Caco-2 (cell line): ENCODE data around the gene C1QTNF12. TPM values are rescaled to one million over a fixed set of nuclear protein-coding genes. Genes with fewer than 3 reads are reported as not detected.

Source experiments
- BruUV-seq: library from RNA; stranded (reverse); fragments of 400-500 nt; replicated peaks from 2 replicates; lab custom pipeline; 2021; lab: Mats Ljungman, UMichigan
- CTCF ChIA-PET: fragments of 300-600 bp; sonication (Branson Sonifier 250); formaldehyde crosslinking; loops from one replicate; lab custom pipeline; 2022; ENCODE audit warnings: antibody characterized with exemption; lab: Charles Lee
- POLR2A ChIA-PET: fragments of 300-600 bp; sonication (Branson Sonifier 250); formaldehyde crosslinking; loops from one replicate; lab custom pipeline; 2022; ENCODE audit warnings: antibody characterized with exemption; lab: Charles Lee
- DNase-seq, 2 experiments: peaks; one replicate each; pipeline versions ENCODE4 v3.0.0 to v3.0.0-alpha.2; 2020 to 2022
- H3K27me3 ChIP-seq: replicated peaks from 2 replicates; pipeline ENCODE4 v1.6.0; 2011; ENCODE audit warnings: low read length; ENCODE audit not compliant: control insufficient read depth, insufficient read depth
- H3K36me3 ChIP-seq: 2 replicates; pipeline ENCODE4 v1.5.1; 2011; ENCODE audit warnings: low read length; ENCODE audit not compliant: control insufficient read depth, insufficient read depth
- H3K4me1 ChIP-seq: fragments of 250-450 bp; sonication (Bioruptor Pico); 2 replicates; pipeline ENCODE4 v1.5.1; 2020; ENCODE audit warnings: mild to moderate bottlenecking
- H3K4me3 ChIP-seq: 2 replicates; pipeline ENCODE4 v1.5.1; 2011; ENCODE audit warnings: low read depth, mild to moderate bottlenecking, control low read depth, low read length
- H3K9me3 ChIP-seq: fragments of 250-450 bp; sonication (Bioruptor Pico); 2 replicates; pipeline ENCODE4 v1.5.1; 2020; ENCODE audit warnings: mild to moderate bottlenecking, moderate library complexity
- H3K27ac Mint-ChIP-seq: one replicate; pipeline ENCODE4 v1.8.0; 2022; ENCODE audit warnings: mixed read lengths; ENCODE audit not compliant: unreplicated experiment
- H3K27me3 Mint-ChIP-seq: one replicate; pipeline ENCODE4 v1.8.0; 2022; ENCODE audit warnings: mixed read lengths; ENCODE audit not compliant: insufficient read depth, unreplicated experiment
- H3K36me3 Mint-ChIP-seq: one replicate; pipeline ENCODE4 v1.8.0; 2022; ENCODE audit warnings: mild to moderate bottlenecking, mixed read lengths; ENCODE audit not compliant: insufficient read depth, unreplicated experiment
- H3K4me1 Mint-ChIP-seq: one replicate; pipeline ENCODE4 v1.8.0; 2022; ENCODE audit warnings: low read depth, mixed read lengths; ENCODE audit not compliant: unreplicated experiment
- H3K4me3 Mint-ChIP-seq: one replicate; pipeline ENCODE4 v1.8.0; 2022; ENCODE audit warnings: mild to moderate bottlenecking, moderate library complexity, mixed read lengths; ENCODE audit not compliant: unreplicated experiment
- H3K9me3 Mint-ChIP-seq: one replicate; pipeline ENCODE4 v1.8.0; 2022; ENCODE audit warnings: mixed read lengths; ENCODE audit not compliant: unreplicated experiment
- intact Hi-C: fragments of 100-400 bp; cut with micrococcal nuclease; formaldehyde crosslinking; loops from one replicate; pipeline ENCODE4 v1.10.0; 2022; ENCODE audit not compliant: unreplicated experiment
- total RNA-seq: library from RNA; stranded (reverse); gene quantifications from 2 replicates; pipeline ENCODE4 v1.2.3, GENCODE V29; 2022
- TF ChIP-seq, protein P1 (sequence below), 2 experiments: fragments of 200-600 bp in 1 of 2; IDR thresholded peaks; 1 replicate in 1 of 2; 2 replicates in 1 of 2; pipeline versions ENCODE4 v1.5.1 to v1.8.0; 2011 to 2022; ENCODE audit warnings: antibody characterized with exemption in 1 of 2, control low read depth in 1 of 2, inconsistent platforms in 1 of 2, low read depth in 1 of 2, low read length in 1 of 2, mild to moderate bottlenecking in 1 of 2, moderate library complexity in 1 of 2; ENCODE audit not compliant: insufficient read depth in 1 of 2, severe bottlenecking in 1 of 2, unreplicated experiment in 1 of 2

The C1QTNF12 gene
- total RNA-seq, 1 experiment from 2014 or later: 3.7 TPM

DNA sequence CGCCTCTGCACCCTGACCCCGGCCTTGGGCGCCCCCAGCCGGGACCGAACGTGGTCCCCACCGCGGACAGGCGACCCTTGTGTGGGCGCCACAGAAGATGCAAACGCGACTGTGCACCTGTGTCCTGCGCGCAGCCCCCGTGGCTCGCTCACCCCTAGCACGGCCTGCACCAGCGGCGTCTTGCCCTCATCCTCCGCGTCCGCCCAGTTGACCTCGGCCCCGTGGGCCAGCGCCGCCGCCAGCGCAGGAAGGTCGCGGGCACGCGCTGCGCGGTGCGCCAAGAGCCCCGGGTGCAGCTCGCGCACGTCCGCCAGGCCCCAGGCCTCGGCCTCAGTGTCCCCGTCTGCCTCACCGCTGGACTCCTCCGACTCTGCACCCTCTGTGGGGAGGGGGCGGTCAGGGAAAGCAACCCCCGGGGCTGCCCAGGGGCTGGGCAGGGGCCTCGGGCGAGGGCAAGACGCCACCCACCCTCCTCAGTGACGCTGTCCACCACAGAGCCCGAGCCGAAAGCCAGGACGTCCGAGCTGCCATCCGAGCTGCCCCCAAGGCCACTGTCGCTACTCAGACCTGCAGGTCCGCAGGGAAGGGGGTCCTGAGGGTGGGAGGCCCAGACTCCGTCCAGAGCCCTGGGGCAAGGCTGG lies 47.8 kb upstream of the C1QTNF12 start:
- Histone ChIP-seq H3K36me3 (no peaks in the 10 kb centered on the region), H3K4me3 (no peak overlapping the region), H3K27me3 (no peaks in the 10 kb centered on the region), H3K9me3 (no peaks in the 10 kb centered on the region), H3K4me1 (no peaks in the 10 kb centered on the region; the same call in 1 of the 2 replicates)
- no peak for DNase-seq
- ChIA-PET CTCF (no interaction called here), POLR2A (no interaction called here)
- no peak overlapping the region for H3K27ac Mint-ChIP-seq
- peaks cover 3% of the 10 kb centered on the region for H3K27me3 Mint-ChIP-seq
- no peaks in the 10 kb centered on the region for H3K4me1 Mint-ChIP-seq
- no TSS peak for BruUV-seq
- H3K9me3 Mint-ChIP-seq: peaks cover 8% of the 10 kb centered on the region
- no peak overlapping the region for H3K4me3 Mint-ChIP-seq
- H3K36me3 Mint-ChIP-seq: peaks cover 19% of the 10 kb centered on the region
- TF ChIP-seq, protein P1, sequence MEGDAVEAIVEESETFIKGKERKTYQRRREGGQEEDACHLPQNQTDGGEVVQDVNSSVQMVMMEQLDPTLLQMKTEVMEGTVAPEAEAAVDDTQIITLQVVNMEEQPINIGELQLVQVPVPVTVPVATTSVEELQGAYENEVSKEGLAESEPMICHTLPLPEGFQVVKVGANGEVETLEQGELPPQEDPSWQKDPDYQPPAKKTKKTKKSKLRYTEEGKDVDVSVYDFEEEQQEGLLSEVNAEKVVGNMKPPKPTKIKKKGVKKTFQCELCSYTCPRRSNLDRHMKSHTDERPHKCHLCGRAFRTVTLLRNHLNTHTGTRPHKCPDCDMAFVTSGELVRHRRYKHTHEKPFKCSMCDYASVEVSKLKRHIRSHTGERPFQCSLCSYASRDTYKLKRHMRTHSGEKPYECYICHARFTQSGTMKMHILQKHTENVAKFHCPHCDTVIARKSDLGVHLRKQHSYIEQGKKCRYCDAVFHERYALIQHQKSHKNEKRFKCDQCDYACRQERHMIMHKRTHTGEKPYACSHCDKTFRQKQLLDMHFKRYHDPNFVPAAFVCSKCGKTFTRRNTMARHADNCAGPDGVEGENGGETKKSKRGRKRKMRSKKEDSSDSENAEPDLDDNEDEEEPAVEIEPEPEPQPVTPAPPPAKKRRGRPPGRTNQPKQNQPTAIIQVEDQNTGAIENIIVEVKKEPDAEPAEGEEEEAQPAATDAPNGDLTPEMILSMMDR (IDR thresholded peaks at IDR 0.05; ENCODE audit: insufficient read depth in 1 of 2, low read depth in 1 of 2, low read length in 1 of 2, severe bottlenecking in 1 of 2, unreplicated experiment in 1 of 2): no peak
- intact Hi-C loops: no loop called here

DNA sequence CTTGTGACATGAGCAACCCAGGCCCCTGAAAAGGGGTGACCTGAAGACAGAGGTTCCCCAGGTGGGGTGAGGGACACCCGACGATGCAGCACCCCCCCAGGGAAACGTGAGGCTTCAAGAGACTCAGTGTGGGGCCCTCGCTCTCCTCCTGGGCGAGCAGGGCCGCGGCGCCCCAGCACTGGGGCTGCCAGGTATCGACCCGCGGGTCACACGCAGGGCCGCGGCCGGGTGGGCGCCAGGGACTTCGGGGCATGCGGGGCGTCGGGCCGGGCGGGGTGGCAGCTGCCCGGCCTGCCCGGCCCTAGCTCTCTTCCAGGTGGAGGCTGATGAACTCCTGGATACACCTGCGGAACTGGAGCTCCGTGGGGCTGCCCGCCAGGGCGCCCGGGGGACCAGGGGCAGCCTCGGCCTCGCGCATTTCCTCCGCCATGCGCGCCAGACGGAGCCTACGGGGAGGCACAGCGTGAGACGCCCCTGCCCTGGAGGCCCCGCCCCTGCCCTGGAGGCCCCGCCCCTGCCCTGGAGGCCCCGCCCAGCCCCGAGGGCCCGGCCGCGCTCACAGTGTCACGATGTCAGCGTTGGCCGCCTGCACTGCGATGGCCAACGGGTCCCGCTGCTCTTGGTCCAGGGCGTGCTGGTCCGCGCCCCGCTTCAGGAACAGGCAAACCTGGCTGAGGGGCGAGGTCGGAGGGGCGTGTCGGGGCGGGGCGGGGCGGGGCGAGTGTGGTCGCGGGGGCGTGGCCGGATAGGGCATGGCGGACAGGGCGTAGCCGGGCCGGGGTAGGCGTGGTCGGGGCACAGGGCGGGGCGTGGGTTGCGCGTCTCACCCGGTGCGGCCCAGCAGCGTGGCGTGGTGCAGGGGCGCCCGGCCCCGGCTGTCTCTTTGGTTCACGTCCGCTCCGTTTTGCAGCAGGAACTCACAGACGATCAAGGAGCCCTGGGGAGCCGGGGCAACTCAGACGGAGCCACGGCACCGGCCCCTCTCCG lies 47.0 kb upstream of the C1QTNF12 start:
- Histone ChIP-seq H3K27me3 (no peaks in the 10 kb centered on the region), H3K4me1 (no peaks in the 10 kb centered on the region; the same call in 1 of the 2 replicates), H3K4me3 (no peak overlapping the region), H3K9me3 (no peaks in the 10 kb centered on the region), H3K36me3 (no peaks in the 10 kb centered on the region)
- ChIA-PET CTCF (interaction anchor here (0.6 to 0.7 kb wide), 3 partner anchors 15 to 387 kb away, joined by 3 to 4 read pairs (median 3); no protein-coding TSS in a partner anchor), POLR2A (no interaction called here)
- Mint-ChIP-seq H3K27ac (no peak overlapping the region), H3K27me3 (peaks cover 3% of the 10 kb centered on the region), H3K4me3 (no peak overlapping the region), H3K9me3 (peaks cover 8% of the 10 kb centered on the region), H3K4me1 (no peaks in the 10 kb centered on the region), H3K36me3 (peaks cover 19% of the 10 kb centered on the region)
- TF ChIP-seq, protein P1 (IDR thresholded peaks at IDR 0.05; ENCODE audit: insufficient read depth in 1 of 2, low read depth in 1 of 2, low read length in 1 of 2, severe bottlenecking in 1 of 2, unreplicated experiment in 1 of 2): no peak
- intact Hi-C loops: no loop called here
- BruUV-seq: no TSS peak
- DNase-seq: no peak

DNA sequence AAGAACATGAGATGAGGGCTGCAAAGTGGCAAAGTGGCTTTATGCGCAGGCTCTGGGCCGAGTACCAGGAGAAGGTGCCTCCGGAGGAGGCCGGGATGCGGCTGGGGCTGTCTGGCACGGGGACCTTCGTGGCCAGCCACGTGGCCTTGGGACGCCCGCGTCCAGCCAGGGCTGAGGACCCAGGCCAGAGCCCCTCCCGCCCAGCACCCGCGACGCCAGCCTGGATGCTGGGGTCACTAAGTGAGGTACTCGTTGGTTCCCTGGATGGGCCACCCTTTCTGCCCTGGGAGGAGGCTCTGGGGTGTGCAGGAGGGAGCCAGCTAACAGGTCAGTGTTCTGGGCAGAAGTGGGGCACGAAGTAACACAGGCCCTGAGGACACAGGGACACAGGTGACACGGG lies 46.3 kb upstream of the C1QTNF12 start:
- no peaks in the 10 kb centered on the region for H3K36me3 ChIP-seq
- Mint-ChIP-seq H3K4me1 (no peaks in the 10 kb centered on the region), H3K36me3 (peaks cover 19% of the 10 kb centered on the region), H3K27ac (no peak overlapping the region), H3K4me3 (no peak overlapping the region), H3K9me3 (peaks cover 8% of the 10 kb centered on the region), H3K27me3 (peaks cover 3% of the 10 kb centered on the region)
- no TSS peak for BruUV-seq
- CTCF ChIA-PET: interaction anchor here (0.6 to 1.5 kb wide), 2 partner anchors 168 to 386 kb away, joined by 3 read pairs; no protein-coding TSS in a partner anchor
- H3K4me3 ChIP-seq: no peak overlapping the region
- TF ChIP-seq, protein P1 (IDR thresholded peaks at IDR 0.05; ENCODE audit: insufficient read depth in 1 of 2, low read depth in 1 of 2, low read length in 1 of 2, severe bottlenecking in 1 of 2, unreplicated experiment in 1 of 2): no peak
- H3K9me3 ChIP-seq: no peaks in the 10 kb centered on the region
- intact Hi-C loops: no loop called here
- DNase-seq: no peak
- no peaks in the 10 kb centered on the region; the same call in 1 of the 2 replicates for H3K4me1 ChIP-seq
- POLR2A ChIA-PET: interaction anchor here (1.1 kb wide), 1 partner anchor 54 kb away, joined by 3 read pairs; no protein-coding TSS in a partner anchor
- no peaks in the 10 kb centered on the region for H3K27me3 ChIP-seq
